Stimulated activated memory B cell treated with anti-CD40 and anti-IgM and Interleukin-4, amounts not matched to agents 10 μg/mL and 1 μg/mL and 100 μg/mL, for 72 hours (primary cell): ENCODE measurements around the gene GCH1.
A peak's percentile ranks its signal among the peaks of the same experiment; 100 is the strongest.

Source experiments
- ATAC-seq: fragments of 150-1000 bp; cut with Tn5 transposase; 2 replicates; pipeline ENCODE4 v1.10.0; 2021
- H3K27ac Mint-ChIP-seq: one replicate; pipeline ENCODE4 v1.8.0; 2022; ENCODE audit warnings: mild to moderate bottlenecking, mixed read lengths
- H3K27me3 Mint-ChIP-seq: one replicate; pipeline ENCODE4 v1.8.0; 2022; ENCODE audit warnings: mixed read lengths
- H3K36me3 Mint-ChIP-seq: one replicate; pipeline ENCODE4 v1.8.0; 2022; ENCODE audit warnings: mixed read lengths
- H3K4me1 Mint-ChIP-seq: one replicate; pipeline ENCODE4 v1.8.0; 2022; ENCODE audit warnings: mixed read lengths
- H3K4me3 Mint-ChIP-seq: one replicate; pipeline ENCODE4 v1.8.0; 2022; ENCODE audit warnings: mild to moderate bottlenecking, moderate library complexity, mixed read lengths
- H3K9me3 Mint-ChIP-seq: one replicate; pipeline ENCODE4 v1.8.0; 2022; ENCODE audit warnings: mixed read lengths

Gene GCH1

GRCh38 chr14:54830650-54831049 lies 72.0 kb downstream of the GCH1 start:
- Mint-ChIP-seq H3K36me3 (peaks cover 19% of the 10 kb centered on the region), H3K9me3 (peaks cover 12% of the 10 kb centered on the region), H3K27ac (no peak overlapping the region), H3K27me3 (peaks cover 9% of the 10 kb centered on the region), H3K4me1 (no peaks in the 10 kb centered on the region), H3K4me3 (no peak overlapping the region)
- no peak for ATAC-seq

DNA sequence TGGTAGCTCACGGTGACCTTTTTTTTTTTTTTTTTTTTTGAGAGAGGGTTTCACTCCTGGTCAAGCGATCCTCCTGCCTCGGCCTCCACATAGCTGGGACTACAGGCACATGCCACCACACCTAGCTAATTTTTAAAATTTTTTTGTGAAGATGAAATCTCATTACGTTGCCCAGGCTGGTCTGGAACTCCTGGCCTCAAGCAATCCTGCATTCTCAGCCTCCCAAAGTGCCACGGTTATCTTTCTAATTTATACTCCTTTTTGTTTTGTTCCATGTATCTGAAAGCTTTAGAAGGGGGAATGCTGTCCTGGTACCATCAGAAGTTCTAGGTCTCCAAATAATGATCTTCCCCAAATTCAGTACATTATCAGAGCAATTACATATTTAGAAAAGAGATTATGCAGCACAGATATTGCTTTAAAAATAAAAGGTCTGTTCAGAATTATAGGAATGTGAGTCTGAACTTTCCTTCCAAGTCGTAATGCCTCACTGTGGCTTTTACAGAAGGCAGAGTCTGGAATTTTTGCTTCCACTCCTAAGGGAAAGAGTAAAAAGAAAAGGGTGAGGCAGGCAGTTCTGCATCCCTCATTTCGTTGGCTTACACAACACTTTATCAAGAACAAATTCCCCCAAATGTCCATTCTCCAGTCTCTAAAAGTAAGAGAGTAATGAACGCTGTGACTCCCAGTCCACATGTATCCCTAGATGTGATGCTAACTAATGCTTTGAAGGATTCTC lies 73.0 kb downstream of the GCH1 start:
- no peak overlapping the region for H3K27ac Mint-ChIP-seq
- H3K9me3 Mint-ChIP-seq, result peaks cover 17% of the 10 kb centered on the region
- no peak for ATAC-seq

GRCh38 chr14:54828037-54828436 lies 74.6 kb downstream of the GCH1 start:
- Mint-ChIP-seq H3K27ac (no peak overlapping the region), H3K27me3 (no peaks in the 10 kb centered on the region), H3K4me1 (no peaks in the 10 kb centered on the region), H3K9me3 (peaks cover 27% of the 10 kb centered on the region), H3K36me3 (peaks cover 14% of the 10 kb centered on the region), H3K4me3 (no peak overlapping the region)
- ATAC-seq, result no peak

More for the DNA sequence above, 73.0 kb downstream of the GCH1 start:
- Mint-ChIP-seq H3K4me1 (no peaks in the 10 kb centered on the region), H3K27me3 (peaks cover 1% of the 10 kb centered on the region), H3K4me3 (no peak overlapping the region), H3K36me3 (peaks cover 9% of the 10 kb centered on the region)

DNA sequence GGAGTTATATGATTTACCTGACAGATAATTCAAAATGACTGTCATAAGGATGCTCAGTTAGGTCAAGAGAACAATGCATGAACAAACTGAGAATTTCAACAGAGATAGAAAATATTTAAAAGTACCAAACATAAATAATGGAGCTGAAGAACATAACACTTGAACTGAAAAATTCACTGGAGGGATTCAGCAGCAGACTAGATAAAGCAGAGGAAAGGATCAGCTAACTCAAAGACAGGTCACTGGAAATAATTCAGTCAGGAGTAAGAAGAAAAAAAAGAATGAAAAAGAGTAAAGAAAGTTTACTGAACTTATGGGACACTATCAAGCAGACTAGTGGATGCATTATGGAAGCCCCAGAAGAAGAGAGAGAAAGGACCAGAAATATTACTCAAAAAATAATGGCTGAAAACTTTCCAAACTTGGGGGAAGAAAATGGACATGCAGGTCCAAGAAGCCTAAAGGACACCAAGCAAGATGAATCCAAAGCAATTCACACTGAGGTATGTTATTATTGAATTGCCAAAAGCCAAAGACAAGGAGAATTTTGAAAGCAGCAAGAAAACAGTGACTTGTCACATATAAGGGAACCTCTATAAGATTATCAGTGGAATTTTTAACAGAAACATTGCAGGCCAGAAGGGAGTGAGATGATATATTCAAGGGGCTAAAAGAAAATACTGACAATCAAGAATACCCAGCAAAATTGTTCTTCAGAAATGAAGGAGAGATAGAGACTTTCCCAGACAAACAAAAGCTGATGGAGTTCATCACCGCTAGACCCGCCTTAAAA lies 78.7 kb downstream of the GCH1 start:
- Mint-ChIP-seq H3K27ac (no peak overlapping the region), H3K9me3 (peaks cover 28% of the 10 kb centered on the region), H3K36me3 (peaks cover 14% of the 10 kb centered on the region), H3K27me3 (peaks cover 13% of the 10 kb centered on the region), H3K4me3 (no peak overlapping the region), H3K4me1 (no peaks in the 10 kb centered on the region)
- ATAC-seq, result no peak

DNA sequence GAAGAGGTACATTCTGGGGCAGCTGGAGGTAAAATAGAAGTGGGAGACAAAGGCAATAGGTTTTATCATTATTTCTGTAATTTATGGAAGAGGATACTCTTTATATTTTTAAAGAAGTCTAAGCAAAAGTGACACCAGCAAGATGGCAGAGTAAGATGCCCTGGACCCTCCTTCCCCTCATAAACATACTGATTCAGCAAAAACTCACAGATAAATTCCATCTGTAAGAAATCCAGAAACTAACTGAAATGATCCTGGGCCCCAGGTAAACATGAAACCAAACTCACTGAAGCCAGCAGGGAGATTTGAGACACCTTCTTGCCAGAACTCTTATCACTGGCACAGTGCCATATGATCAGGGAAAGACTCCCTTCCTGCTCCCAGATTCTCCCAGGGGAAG lies 79.9 kb downstream of the GCH1 start:
- no peaks in the 10 kb centered on the region for H3K4me1 Mint-ChIP-seq
- no peak overlapping the region for H3K27ac Mint-ChIP-seq
- H3K4me3 Mint-ChIP-seq, result no peak overlapping the region
- no peak for ATAC-seq
- peaks cover 13% of the 10 kb centered on the region for H3K27me3 Mint-ChIP-seq
- H3K9me3 Mint-ChIP-seq, result peaks cover 28% of the 10 kb centered on the region
- peaks cover 14% of the 10 kb centered on the region for H3K36me3 Mint-ChIP-seq

- Mint-ChIP-seq H3K27ac (no peak overlapping the region), H3K9me3 (peaks cover 4% of the 10 kb centered on the region), H3K36me3 (no peaks in the 10 kb centered on the region), H3K4me3 (no peak overlapping the region), H3K27me3 (peaks cover 13% of the 10 kb centered on the region), H3K4me1 (no peaks in the 10 kb centered on the region)
- no peak for ATAC-seq
Measured at GRCh38 chr14:54818201-54819133, 84.2 kb downstream of the GCH1 start.

DNA sequence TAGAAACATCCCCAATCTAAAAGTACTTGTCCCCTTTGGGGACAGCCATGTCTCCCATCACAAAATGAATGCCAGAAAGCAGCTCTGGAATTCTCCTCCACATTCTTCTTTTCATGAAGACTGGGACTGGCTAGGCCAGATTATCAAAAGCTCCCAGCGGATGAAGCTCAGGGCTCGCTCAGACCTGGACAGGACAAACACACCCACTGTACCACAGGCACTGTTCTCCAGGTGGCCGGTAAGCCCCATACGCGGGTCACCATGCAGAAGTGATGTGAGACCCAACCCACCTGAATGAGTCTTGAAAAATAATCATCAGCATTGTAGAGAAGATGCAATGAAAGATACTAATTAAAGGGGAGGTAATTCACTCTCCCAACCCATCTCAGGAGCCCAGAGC lies 85.1 kb downstream of the GCH1 start:
- no peaks in the 10 kb centered on the region for H3K36me3 Mint-ChIP-seq
- no peak overlapping the region for H3K27ac Mint-ChIP-seq
- no peak overlapping the region for H3K4me3 Mint-ChIP-seq
- peaks cover 13% of the 10 kb centered on the region for H3K27me3 Mint-ChIP-seq
- peaks cover 3% of the 10 kb centered on the region for H3K9me3 Mint-ChIP-seq
- no peaks in the 10 kb centered on the region for H3K4me1 Mint-ChIP-seq
- ATAC-seq, result no peak

- Mint-ChIP-seq H3K27ac (no peak overlapping the region), H3K4me1 (no peaks in the 10 kb centered on the region), H3K9me3 (no peaks in the 10 kb centered on the region), H3K36me3 (no peaks in the 10 kb centered on the region), H3K4me3 (no peak overlapping the region), H3K27me3 (peaks cover 13% of the 10 kb centered on the region)
- no peak for ATAC-seq
Measured at GRCh38 chr14:54816450-54816849, 86.2 kb downstream of the GCH1 start.

DNA sequence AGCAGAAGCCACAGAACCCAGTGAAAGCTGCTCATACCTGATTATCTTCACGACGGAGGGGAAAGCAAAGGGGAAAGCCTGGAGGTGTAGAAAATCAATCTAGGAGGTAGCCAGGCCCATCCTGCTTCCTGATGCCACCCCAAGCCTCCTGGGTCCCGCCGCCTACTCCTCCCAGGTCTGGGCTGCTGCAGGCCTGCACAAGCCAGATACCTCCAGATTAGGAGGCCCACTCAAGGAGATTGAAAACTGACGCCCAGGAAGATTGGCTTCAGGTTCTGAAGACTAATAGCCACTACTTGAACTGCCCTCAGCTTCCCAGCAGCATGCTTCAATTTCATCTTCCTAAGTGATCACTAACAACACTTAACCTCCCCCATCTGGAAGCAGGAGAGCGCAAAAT lies 87.1 kb downstream of the GCH1 start:
- Mint-ChIP-seq H3K4me3 (no peak overlapping the region), H3K36me3 (no peaks in the 10 kb centered on the region), H3K27me3 (peaks cover 13% of the 10 kb centered on the region), H3K27ac (no peak overlapping the region), H3K4me1 (no peaks in the 10 kb centered on the region), H3K9me3 (no peaks in the 10 kb centered on the region)
- no peak for ATAC-seq

DNA sequence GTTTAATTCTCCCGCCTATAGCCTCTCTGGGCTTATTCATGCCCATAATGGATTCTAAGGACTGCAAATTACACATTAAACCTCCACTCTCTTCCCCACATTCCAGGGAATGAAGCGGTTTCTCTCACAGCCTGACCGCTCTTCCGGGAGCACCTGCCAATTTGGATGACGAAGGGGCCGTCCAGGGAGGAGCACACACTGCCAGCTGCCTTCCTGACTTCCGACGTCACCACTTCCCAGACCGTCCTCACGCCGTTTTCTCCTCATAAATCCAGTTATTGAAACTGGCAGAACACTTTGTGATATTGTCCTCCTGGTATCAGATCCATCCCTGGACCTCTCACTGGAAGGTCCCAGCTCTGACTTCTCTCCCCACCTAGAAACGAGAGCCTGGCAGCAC lies 87.6 kb downstream of the GCH1 start:
- H3K9me3 Mint-ChIP-seq, result no peaks in the 10 kb centered on the region
- H3K4me1 Mint-ChIP-seq, result no peaks in the 10 kb centered on the region
- H3K27me3 Mint-ChIP-seq, result peaks cover 8% of the 10 kb centered on the region
- H3K36me3 Mint-ChIP-seq, result no peaks in the 10 kb centered on the region
- no peak overlapping the region for H3K4me3 Mint-ChIP-seq
- H3K27ac Mint-ChIP-seq, result no peak overlapping the region
- ATAC-seq, result no peak

DNA sequence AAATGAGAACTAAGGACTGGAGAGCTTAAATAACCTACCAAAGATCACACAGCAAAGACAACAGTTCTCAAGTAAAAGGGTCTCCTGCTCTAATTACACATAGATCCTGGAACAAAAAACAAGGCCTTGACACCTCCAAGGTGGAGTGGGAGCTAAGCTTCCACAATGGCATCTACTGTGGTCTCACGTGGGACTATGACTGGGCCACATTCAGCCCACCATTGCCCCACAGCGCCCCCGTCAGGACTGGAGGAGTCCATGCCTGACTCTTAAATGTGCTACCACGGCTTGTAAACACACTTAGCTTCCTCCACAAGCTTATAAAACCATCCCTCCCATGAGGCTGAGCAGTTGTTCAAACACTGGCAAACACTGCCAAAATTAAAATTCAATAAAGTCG lies 88.5 kb downstream of the GCH1 start:
- Mint-ChIP-seq H3K36me3 (no peaks in the 10 kb centered on the region), H3K27ac (no peak overlapping the region), H3K9me3 (no peaks in the 10 kb centered on the region), H3K4me1 (no peaks in the 10 kb centered on the region), H3K4me3 (no peak overlapping the region), H3K27me3 (no peaks in the 10 kb centered on the region)
- peak; percentile 41 for ATAC-seq

GRCh38 chr14:54813081-54813480 lies 89.5 kb downstream of the GCH1 start:
- Mint-ChIP-seq H3K4me3 (no peak overlapping the region), H3K9me3 (no peaks in the 10 kb centered on the region), H3K36me3 (no peaks in the 10 kb centered on the region), H3K27ac (no peak overlapping the region), H3K27me3 (no peaks in the 10 kb centered on the region), H3K4me1 (no peaks in the 10 kb centered on the region)
- no peak for ATAC-seq

GRCh38 chr14:54812617-54813016 lies 90.0 kb downstream of the GCH1 start:
- H3K9me3 Mint-ChIP-seq, result no peaks in the 10 kb centered on the region
- H3K4me3 Mint-ChIP-seq, result no peak overlapping the region
- H3K4me1 Mint-ChIP-seq, result no peaks in the 10 kb centered on the region
- H3K27ac Mint-ChIP-seq, result no peak overlapping the region
- H3K36me3 Mint-ChIP-seq, result no peaks in the 10 kb centered on the region
- no peak for ATAC-seq
- H3K27me3 Mint-ChIP-seq, result no peaks in the 10 kb centered on the region

GRCh38 chr14:54809767-54810166 lies 92.9 kb downstream of the GCH1 start:
- Mint-ChIP-seq H3K4me3 (no peak overlapping the region), H3K36me3 (no peaks in the 10 kb centered on the region), H3K9me3 (no peaks in the 10 kb centered on the region), H3K27ac (no peak overlapping the region), H3K4me1 (peaks cover 13% of the 10 kb centered on the region), H3K27me3 (peaks cover 14% of the 10 kb centered on the region)
- no peak for ATAC-seq
